Heart left ventricle (tissue), 16 donors: ENCODE data around the gene ALX3. TPM values are rescaled to one million over a fixed set of nuclear protein-coding genes. Genes with fewer than 3 reads are reported as not detected.

Experiments
- ATAC-seq, 4 donors: fragments of 200-7000 bp; cut with Tn5 transposase; one replicate each; pipeline ENCODE4 v1.9.1; 2020 to 2022; ENCODE audit warnings: moderate library complexity in 4 of 4, mild to moderate bottlenecking in 3 of 4, moderate number of reproducible peaks in 1 of 4
- DNase-seq, 5 donors: peaks; one replicate each; pipeline ENCODE4 v3.0.0-alpha.2; 2020
- H3K27ac ChIP-seq, 12 donors: fragments of 200-600 bp; sonication (generic) in 4 of 12; one replicate each; pipeline versions ENCODE4 v1.5.0 to v1.8.0; 2016 to 2022; ENCODE audit warnings: mild to moderate bottlenecking in 2 of 12
- H3K27me3 ChIP-seq, 9 donors: fragments of 200-600 bp; sonication (generic) in 2 of 9; one replicate each; pipeline versions ENCODE4 v1.5.1 to v1.8.0; 2016 to 2022; ENCODE audit warnings: mild to moderate bottlenecking in 3 of 9
- H3K36me3 ChIP-seq, 9 donors: fragments of 200-600 bp; sonication (generic) in 2 of 9; one replicate each; pipeline versions ENCODE4 v1.5.0 to v1.8.0; 2018 to 2022; ENCODE audit warnings: mild to moderate bottlenecking in 2 of 9
- H3K4me1 ChIP-seq, 12 donors: fragments of 200-600 bp; sonication (generic) in 4 of 12; one replicate each; pipeline versions ENCODE4 v1.5.0 to v1.8.0; 2016 to 2022; ENCODE audit warnings: mild to moderate bottlenecking in 3 of 12
- H3K4me3 ChIP-seq, 12 donors: fragments of 200-600 bp; sonication (generic) in 4 of 12; one replicate each; pipeline versions ENCODE4 v1.5.0 to v1.8.0; 2017 to 2022; ENCODE audit warnings: mild to moderate bottlenecking in 9 of 12, moderate library complexity in 4 of 12
- H3K9me3 ChIP-seq, 12 donors: fragments of 200-600 bp; sonication (generic) in 4 of 12; one replicate each; pipeline versions ENCODE4 v1.5.0 to v1.8.0; 2016 to 2022; ENCODE audit warnings: mild to moderate bottlenecking in 1 of 12
- POLR2A ChIP-seq, 2 donors: fragments of 450-650 bp; IDR thresholded peaks; one replicate each; pipeline ENCODE4 v1.6.1; 2017; ENCODE audit warnings: antibody characterized with exemption in 2 of 2, mild to moderate bottlenecking in 2 of 2, moderate library complexity in 2 of 2
- WGBS, 4 donors: extraction: QIAGEN DNeasy Blood & Tissue Kit in 2 of 4; methylation state at CpG; one replicate each; pipeline versions ENCODE4 v1.1.5 to v1.1.7; 2013 to 2018; 5-methylcytosine and 5-hydroxymethylcytosine counted together
- intact Hi-C, 10 donors: fragments of 100-400 bp; cut with DNase I; formaldehyde crosslinking; loops; one replicate each; pipeline versions ENCODE4 v1.11.1 to v1.14.2; 2022
- polyA plus RNA-seq, 2 donors: library from polyadenylated mRNA; stranded (reverse); fragments of 200-250 nt; gene quantifications; one replicate each; pipeline ENCODE4 v1.2.3, GENCODE V29; 2013
- total RNA-seq, 9 donors: library from RNA; depleted of rRNA in 2 of 9; stranded (reverse); fragments of >200 nt in 2 of 9; fragmentation: NEBNext Ultra II Directional in 3 of 9; extraction: Animal tissue kit (Norgen Biotek cat#: 25700) in 3 of 9; gene quantifications; one replicate each; pipeline versions ENCODE4 v1.1.0 to v1.2.4, GENCODE V29; 2016 to 2023
- TF ChIP-seq, protein P1 (sequence below), 12 donors: fragments of 200-600 bp; sonication (generic) in 4 of 12; IDR thresholded peaks; one replicate each; pipeline versions ENCODE4 v1.5.0 to v1.8.0; 2018 to 2022; ENCODE audit warnings: antibody characterized with exemption in 12 of 12, mild to moderate bottlenecking in 5 of 12
- donor health status: ischemic (EF 13 %, LVEDD 7.1; RV severe dilation, severe dysfunction).
- donor health status: healthy with polysubstance abuse.
- donor health status: DM: no; HTN: yes; CAD: no.
- donor health status: DM: no; HTN: no; CAD: no.
- donor health status: ischemic (EF 25% LVEDD 6.9; RV normal size, moderate dysfunction).
- donor health status: ischemic (EF 25% LVEDD 5.7; RV mildly dilated, moderate dysfunction).
- donor health status: healthy.
- donor health status: DM: yes; HTN: yes; CAD: no.
- donor health status: ischemic (EF 35%, LVEDD 5.7; RV mildly dilated, moderate dysfunction).
- donor health status: nonischemic (EF 11% LVEDD 7.7; RV severe dilation, severe dysfunction).
- donor health status: DM: yes; HTN: yes; CAD: no.
- donor health status: PGD.
- donor health status: ischemic (EF 29% LVEDD 5.4; RV normal size, mild dysfunction).
- donor health status: nonischemic (EF 23%, LVEDD 6.1; RV moderate dilation, normal function).

Gene ALX3
- total and polyA plus RNA-seq, 11 donors: not detected

DNA sequence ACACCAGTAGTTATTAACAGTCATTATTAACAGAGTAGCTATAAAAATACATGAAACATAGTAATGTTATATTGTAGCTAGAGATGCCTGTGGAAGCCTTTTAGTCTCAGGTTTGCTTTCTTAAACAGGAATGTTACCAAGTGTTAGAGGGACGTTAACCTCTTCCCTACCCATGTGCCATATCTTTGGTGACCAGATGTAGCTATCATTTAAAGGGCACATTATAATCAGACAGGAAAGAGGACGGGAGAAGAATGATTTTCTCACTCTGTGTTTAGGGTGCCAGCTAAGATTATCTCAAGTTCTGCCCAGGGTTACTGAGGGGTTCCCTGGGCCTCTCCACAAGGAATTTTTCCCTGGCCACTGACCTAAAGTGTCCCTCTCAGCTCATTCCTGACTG lies 20.9 kb upstream of the ALX3 start:
- TF ChIP-seq POLR2A (IDR thresholded peaks at IDR 0.05): no peak
- TF ChIP-seq, protein P1, sequence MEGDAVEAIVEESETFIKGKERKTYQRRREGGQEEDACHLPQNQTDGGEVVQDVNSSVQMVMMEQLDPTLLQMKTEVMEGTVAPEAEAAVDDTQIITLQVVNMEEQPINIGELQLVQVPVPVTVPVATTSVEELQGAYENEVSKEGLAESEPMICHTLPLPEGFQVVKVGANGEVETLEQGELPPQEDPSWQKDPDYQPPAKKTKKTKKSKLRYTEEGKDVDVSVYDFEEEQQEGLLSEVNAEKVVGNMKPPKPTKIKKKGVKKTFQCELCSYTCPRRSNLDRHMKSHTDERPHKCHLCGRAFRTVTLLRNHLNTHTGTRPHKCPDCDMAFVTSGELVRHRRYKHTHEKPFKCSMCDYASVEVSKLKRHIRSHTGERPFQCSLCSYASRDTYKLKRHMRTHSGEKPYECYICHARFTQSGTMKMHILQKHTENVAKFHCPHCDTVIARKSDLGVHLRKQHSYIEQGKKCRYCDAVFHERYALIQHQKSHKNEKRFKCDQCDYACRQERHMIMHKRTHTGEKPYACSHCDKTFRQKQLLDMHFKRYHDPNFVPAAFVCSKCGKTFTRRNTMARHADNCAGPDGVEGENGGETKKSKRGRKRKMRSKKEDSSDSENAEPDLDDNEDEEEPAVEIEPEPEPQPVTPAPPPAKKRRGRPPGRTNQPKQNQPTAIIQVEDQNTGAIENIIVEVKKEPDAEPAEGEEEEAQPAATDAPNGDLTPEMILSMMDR (IDR thresholded peaks at IDR 0.05): no peak
- intact Hi-C loops: loop anchor here in 1 of 10 donors (5.0 kb wide), 1 partner anchor 34 kb away; no protein-coding TSS in a partner anchor
- WGBS, 4 donors: 57 to 76% (median 69%) methylated on average over 2 of the region's 2 CpGs
- H3K27ac ChIP-seq: no peak overlapping the region
- no peak for ATAC-seq
- peaks cover 0 to 19% (median 2%) of the 10 kb centered on the region in 9 donors for H3K27me3 ChIP-seq
- H3K4me1 ChIP-seq: peaks cover 0 to 12% (median 0%) of the 10 kb centered on the region in 12 donors
- no peaks in the 10 kb centered on the region for H3K9me3 ChIP-seq
- no peak for DNase-seq
- H3K4me3 ChIP-seq: no peak overlapping the region
- no peaks in the 10 kb centered on the region for H3K36me3 ChIP-seq

DNA sequence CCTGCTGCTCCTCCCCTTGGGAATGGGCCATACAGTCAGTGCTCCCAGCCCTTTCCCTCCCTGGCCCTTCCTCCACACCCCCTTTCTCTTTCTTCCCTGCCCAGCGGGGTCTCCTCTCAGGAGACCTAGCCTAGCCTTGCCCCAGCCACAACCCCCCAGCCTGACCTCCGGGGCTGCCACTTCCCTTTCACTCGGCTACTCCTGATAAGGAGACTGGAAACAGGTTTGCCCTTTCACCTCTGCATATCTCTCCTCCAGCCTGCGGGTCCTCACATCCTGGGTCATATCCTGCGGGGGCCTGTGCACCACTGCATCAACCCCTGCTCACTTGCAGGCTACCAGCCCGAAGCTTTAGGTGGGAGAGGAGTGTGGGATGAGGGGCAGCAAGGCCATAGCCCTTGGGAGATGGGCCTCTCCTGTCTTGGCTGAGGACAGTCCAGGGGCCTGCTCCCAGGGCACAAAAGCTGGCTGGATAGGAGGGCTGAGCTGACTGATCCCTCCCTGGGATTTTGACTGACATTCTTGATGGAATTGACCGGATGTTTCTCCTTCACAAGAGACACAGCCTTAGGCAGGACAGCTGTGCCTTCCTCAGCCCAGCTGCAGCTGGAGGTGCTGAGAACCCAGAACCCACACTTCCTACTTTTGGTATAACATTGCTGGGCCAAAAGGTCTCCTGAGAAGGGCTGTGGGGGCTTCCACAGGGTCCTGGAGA lies 19.2 kb upstream of the ALX3 start:
- Histone ChIP-seq H3K36me3 (no peaks in the 10 kb centered on the region), H3K4me3 (no peak overlapping the region), H3K4me1 (peaks cover 0 to 12% (median 1%) of the 10 kb centered on the region in 12 donors), H3K27me3 (peaks cover 0 to 19% (median 0%) of the 10 kb centered on the region in 9 donors), H3K9me3 (no peaks in the 10 kb centered on the region), H3K27ac (no peak overlapping the region)
- 50 to 56% (median 51%) methylated on average over 6 to 7 of the region's 7 CpGs for WGBS, 4 donors
- ATAC-seq (peak in 2 of 4 donors; percentile 18 to 21), DNase-seq (no peak)
- TF ChIP-seq POLR2A (IDR thresholded peaks at IDR 0.05): no peak
- TF ChIP-seq, protein P1 (IDR thresholded peaks at IDR 0.05): no peak
- intact Hi-C loops: loop anchor here in 1 of 10 donors (5.0 kb wide), 1 partner anchor 32 kb away; no protein-coding TSS in a partner anchor

DNA sequence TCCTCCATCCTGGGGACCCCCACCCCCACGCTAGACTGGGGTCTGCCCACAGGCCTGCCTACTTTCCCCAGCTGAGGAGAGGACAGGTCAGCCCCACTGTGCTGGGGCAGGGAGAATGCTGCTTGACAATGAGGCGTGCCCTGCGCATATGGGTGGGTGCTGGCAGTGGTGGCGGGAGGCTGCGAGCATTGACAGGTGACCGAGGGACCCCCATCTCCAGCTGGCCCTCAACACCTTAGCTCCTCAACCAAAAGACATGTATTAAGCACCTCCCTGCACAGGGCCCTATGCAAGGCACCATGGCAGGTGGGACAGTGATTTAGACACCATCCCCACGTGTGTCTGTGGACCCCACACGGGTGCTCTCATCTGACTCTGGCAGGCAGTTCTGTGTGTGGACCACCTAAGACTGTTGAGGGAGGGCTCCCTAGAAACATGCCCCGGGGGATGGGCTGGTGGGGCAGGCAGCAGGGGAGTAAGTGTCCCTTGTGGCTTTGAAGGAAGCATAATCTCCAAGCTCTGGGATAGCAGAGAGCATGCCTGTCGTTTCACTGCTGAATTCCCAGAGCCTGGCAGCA lies 18.4 kb upstream of the ALX3 start:
- intact Hi-C loops: loop anchor here in 2 of 10 donors (1.0 kb wide), 1 partner anchor 17 kb away; no protein-coding TSS in a partner anchor
- no peak overlapping the region for H3K4me3 ChIP-seq
- ATAC-seq: no peak

DNA sequence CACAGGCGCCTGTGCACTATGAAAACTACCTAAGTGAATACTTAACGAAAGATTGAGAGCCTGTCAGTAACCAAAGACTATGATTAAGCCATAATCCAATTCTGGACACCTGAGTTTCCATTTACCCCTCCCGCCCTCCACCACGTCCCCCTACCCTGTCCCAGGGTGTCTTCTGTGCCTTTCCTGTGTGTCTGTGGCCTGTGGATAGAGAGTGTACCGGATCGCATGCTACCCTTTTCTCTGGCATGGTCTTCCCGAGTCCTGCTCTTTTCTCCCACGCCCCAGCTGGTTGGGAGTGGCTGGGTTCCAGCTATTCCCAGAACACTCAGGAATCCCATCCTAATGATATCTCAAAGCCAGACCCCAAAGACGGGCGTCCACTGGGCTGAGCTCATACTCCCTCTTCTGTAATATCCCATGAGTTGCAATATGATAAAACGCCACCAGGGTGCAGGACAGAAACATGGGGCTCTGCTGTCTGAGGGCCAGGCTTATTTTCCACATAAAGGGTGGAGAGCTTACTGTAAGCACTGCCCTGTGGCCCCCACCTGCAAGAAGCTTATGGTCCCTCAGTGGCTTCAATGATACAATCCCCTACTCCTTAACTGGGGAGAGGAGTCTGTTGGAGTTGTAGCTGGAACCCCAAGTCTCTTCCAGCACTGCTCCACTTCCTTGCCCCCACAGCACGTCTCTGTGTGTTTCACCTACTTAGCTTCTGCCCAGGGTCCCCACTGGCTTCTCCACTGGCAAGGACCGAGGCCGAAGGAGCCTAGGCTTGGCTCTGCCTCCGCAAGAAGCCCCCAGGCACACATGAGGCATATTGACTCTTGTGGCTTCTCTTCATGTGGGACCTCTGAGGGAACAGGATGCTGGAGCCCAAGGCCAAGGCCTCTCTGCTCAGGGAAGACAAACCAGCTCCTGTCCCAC lies 17.6 kb upstream of the ALX3 start:
- DNase-seq (peak in 2 of 5 donors; percentile 40 to 44), ATAC-seq (peak; percentile 39 to 78 (median 74))
- Histone ChIP-seq H3K27me3 (peaks cover 0 to 35% (median 16%) of the 10 kb centered on the region in 9 donors), H3K4me3 (no peak overlapping the region), H3K27ac (no peak overlapping the region), H3K9me3 (no peaks in the 10 kb centered on the region), H3K36me3 (no peaks in the 10 kb centered on the region), H3K4me1 (peaks cover 3 to 27% (median 13%) of the 10 kb centered on the region in 12 donors)
- WGBS, 4 donors: 49 to 55% (median 53%) methylated on average over 13 to 15 of the region's 15 CpGs
- no peak for TF ChIP-seq POLR2A (IDR thresholded peaks at IDR 0.05)
- TF ChIP-seq, protein P1 (IDR thresholded peaks at IDR 0.05): peak; percentile 56 to 81 (median 70)
- intact Hi-C loops: loop anchor here in 3 of 10 donors (1.0 kb wide), 1 partner anchor 18 kb away; no protein-coding TSS in a partner anchor

More for the DNA sequence above, 18.4 kb upstream of the ALX3 start:
- no peaks in the 10 kb centered on the region for H3K36me3 ChIP-seq
- peaks cover 0 to 19% (median 8%) of the 10 kb centered on the region in 12 donors for H3K4me1 ChIP-seq
- H3K9me3 ChIP-seq: no peaks in the 10 kb centered on the region
- H3K27me3 ChIP-seq: peaks cover 0 to 27% (median 8%) of the 10 kb centered on the region in 9 donors
- DNase-seq: no peak
- no peak overlapping the region for H3K27ac ChIP-seq
- WGBS, 4 donors: 80 to 84% (median 83%) methylated on average over 9 to 10 of the region's 10 CpGs
- TF ChIP-seq POLR2A (IDR thresholded peaks at IDR 0.05): no peak
